ENCODE measurements around the gene PARP12. TPM values are rescaled to one million over a fixed set of nuclear protein-coding genes. Genes with fewer than 3 reads are reported as not detected.

The PARP12 gene
- total and polyA plus RNA-seq, 8 donors, result 29.4 to 68.2 (median 33.5) TPM

GRCh38 chr7:140014123-140014522 lies 48.6 kb downstream of the PARP12 start:
- intact Hi-C loops (cut with DNase I), result no loop called here
- DNase-seq, result no peak

GRCh38 chr7:140013676-140014075 lies 49.1 kb downstream of the PARP12 start:
- peaks cover 0 to 44% of the 10 kb centered on the region in 2 donors for H3K36me3 ChIP-seq
- ATAC-seq (no peak), DNase-seq (no peak)
- TF ChIP-seq CTCF (IDR thresholded peaks at IDR 0.05), result no peak
- H3K9me3 ChIP-seq, result no peaks in the 10 kb centered on the region
- no peaks in the 10 kb centered on the region for H3K27me3 ChIP-seq
- no peaks in the 10 kb centered on the region for H3K4me1 ChIP-seq
- no peak overlapping the region for H3K4me3 ChIP-seq
- H3K27ac ChIP-seq, result no peak overlapping the region
- intact Hi-C loops (cut with DNase I), result no loop called here

More at GRCh38 chr7:140014123-140014522, 48.6 kb downstream of the PARP12 start:
- Histone ChIP-seq H3K4me3 (no peak overlapping the region), H3K36me3 (peaks cover 0 to 39% of the 10 kb centered on the region in 2 donors), H3K4me1 (no peaks in the 10 kb centered on the region), H3K27me3 (no peaks in the 10 kb centered on the region), H3K27ac (no peak overlapping the region), H3K9me3 (no peaks in the 10 kb centered on the region)
- ATAC-seq, result no peak
- no peak for TF ChIP-seq CTCF (IDR thresholded peaks at IDR 0.05)

GRCh38 chr7:140010194-140010895 lies 52.4 kb downstream of the PARP12 start:
- H3K36me3 ChIP-seq, result peaks cover 0 to 33% of the 10 kb centered on the region in 2 donors
- no peak for TF ChIP-seq CTCF (IDR thresholded peaks at IDR 0.05)
- DNase-seq (no peak), ATAC-seq (no peak)
- intact Hi-C loops (cut with DNase I), result no loop called here
- H3K4me1 ChIP-seq, result no peaks in the 10 kb centered on the region
- H3K27ac ChIP-seq, result no peak overlapping the region
- H3K4me3 ChIP-seq, result no peak overlapping the region
- no peaks in the 10 kb centered on the region for H3K27me3 ChIP-seq
- H3K9me3 ChIP-seq, result no peaks in the 10 kb centered on the region

GRCh38 chr7:140009735-140010134 lies 53.0 kb downstream of the PARP12 start:
- ATAC-seq (no peak), DNase-seq (no peak)
- Histone ChIP-seq H3K27me3 (no peaks in the 10 kb centered on the region), H3K4me3 (no peak overlapping the region), H3K27ac (no peak overlapping the region), H3K36me3 (peaks cover 0 to 29% of the 10 kb centered on the region in 2 donors), H3K4me1 (no peaks in the 10 kb centered on the region), H3K9me3 (no peaks in the 10 kb centered on the region)
- no peak for TF ChIP-seq CTCF (IDR thresholded peaks at IDR 0.05)
- intact Hi-C loops (cut with DNase I), result loop anchor here (10.0 kb wide), 2 partner anchors 235 to 395 kb away; partner anchors contain the start of gene HIPK2 (in 1 of the 2)

GRCh38 chr7:140008755-140009610 lies 53.8 kb downstream of the PARP12 start:
- H3K27me3 ChIP-seq, result no peaks in the 10 kb centered on the region
- H3K4me3 ChIP-seq, result no peak overlapping the region
- TF ChIP-seq CTCF (IDR thresholded peaks at IDR 0.05), result no peak
- H3K36me3 ChIP-seq, result peaks cover 0 to 23% of the 10 kb centered on the region in 2 donors
- intact Hi-C loops (cut with DNase I), result loop anchor here (10.0 kb wide), 2 partner anchors 234 to 394 kb away; partner anchors contain the start of gene HIPK2 (in 1 of the 2)
- DNase-seq, result no peak
- H3K9me3 ChIP-seq, result no peaks in the 10 kb centered on the region
- H3K4me1 ChIP-seq, result no peaks in the 10 kb centered on the region
- ATAC-seq, result no peak
- H3K27ac ChIP-seq, result no peak overlapping the region
